ENCODE data around the gene ZNF23. TPM values are rescaled to one million over a fixed set of nuclear protein-coding genes. Genes with fewer than 3 reads are reported as not detected.

Gene ZNF23
- total RNA-seq, 6 experiments from 2014 or later, result 3.1 to 4.8 (median 3.9) TPM

DNA sequence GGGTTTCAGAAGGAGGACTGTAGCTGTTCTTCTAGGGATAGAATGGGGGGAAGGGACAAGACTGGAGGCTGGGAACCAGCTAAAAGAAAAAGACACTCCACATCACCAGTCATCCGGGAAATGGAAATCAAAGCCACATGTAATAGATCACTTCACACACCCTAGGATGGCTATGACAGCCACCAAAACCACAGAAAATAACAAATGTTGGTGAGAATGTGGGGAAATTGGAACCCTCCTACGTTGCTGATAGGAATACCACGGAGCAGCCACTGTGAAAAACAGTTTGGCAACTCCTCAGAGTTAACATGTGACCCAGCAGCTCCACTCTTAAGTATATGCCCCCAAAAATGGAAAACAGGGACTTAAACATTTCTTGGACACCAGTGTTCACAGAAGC is 22.5 kb downstream of the ZNF23 start:
- intact Hi-C loops (cut with DNase I), result no loop called here
- ATAC-seq (no peak), DNase-seq (no peak)
- H3K36me3 ChIP-seq, result no peaks in the 10 kb centered on the region
- WGBS (ENCODE audit: insufficient coverage, low coverage, low lambda C conversion rate, missing lambda C conversion rate), result 18% methylated on average over 3 of the region's 3 CpGs
- H3K4me1 ChIP-seq, result no peaks in the 10 kb centered on the region
- no peak overlapping the region for H3K4me3 ChIP-seq
- TF ChIP-seq POLR2A (IDR thresholded peaks at IDR 0.05) (no peak), CTCF (IDR thresholded peaks at IDR 0.05) (no peak)
- no peaks in the 10 kb centered on the region for H3K27me3 ChIP-seq
- no peaks in the 10 kb centered on the region for H3K9me3 ChIP-seq
- H3K27ac ChIP-seq, result no peak overlapping the region

- ATAC-seq (no peak), DNase-seq (no peak)
- no peak overlapping the region for H3K4me3 ChIP-seq
- no peaks in the 10 kb centered on the region for H3K4me1 ChIP-seq
- 60% methylated on average over 1 of the region's 7 CpGs for WGBS (ENCODE audit: insufficient coverage, low coverage, low lambda C conversion rate, missing lambda C conversion rate)
- H3K9me3 ChIP-seq, result no peaks in the 10 kb centered on the region
- intact Hi-C loops (cut with DNase I), result no loop called here
- H3K27ac ChIP-seq, result no peak overlapping the region
- no peaks in the 10 kb centered on the region for H3K36me3 ChIP-seq
- H3K27me3 ChIP-seq, result no peaks in the 10 kb centered on the region
- no peak for TF ChIP-seq CTCF (IDR thresholded peaks at IDR 0.05)
- no peak for TF ChIP-seq POLR2A (IDR thresholded peaks at IDR 0.05)
Observed at GRCh38 chr16:71436473-71436872, 25.6 kb downstream of the ZNF23 start.

DNA sequence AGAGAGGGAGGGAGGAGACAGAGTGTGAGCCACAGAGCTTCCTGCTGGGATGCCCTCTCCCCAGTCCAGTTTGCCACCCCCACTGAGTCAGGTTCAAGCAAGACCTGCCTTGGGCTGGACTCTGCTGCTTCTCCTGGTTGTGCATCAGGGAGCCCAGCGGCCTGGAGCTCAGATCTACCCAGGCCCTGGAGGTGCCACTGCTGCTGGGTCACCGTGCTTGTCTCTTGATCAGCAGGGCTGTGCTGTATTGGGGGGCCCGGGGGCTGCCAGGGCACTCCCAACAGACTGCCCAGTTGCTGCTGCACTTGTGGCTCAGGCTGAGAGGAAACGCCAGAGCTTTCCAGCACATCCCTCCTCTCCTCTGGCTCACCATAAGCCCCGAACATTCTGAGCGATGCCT is 29.1 kb downstream of the ZNF23 start:
- WGBS (ENCODE audit: insufficient coverage, low coverage, low lambda C conversion rate, missing lambda C conversion rate), result 67% methylated on average over 3 of the region's 6 CpGs

GRCh38 chr16:71431991-71432390 is 30.1 kb downstream of the ZNF23 start:
- Histone ChIP-seq H3K27ac (no peak overlapping the region), H3K27me3 (no peaks in the 10 kb centered on the region), H3K36me3 (no peaks in the 10 kb centered on the region), H3K4me1 (no peaks in the 10 kb centered on the region), H3K4me3 (no peak overlapping the region), H3K9me3 (no peaks in the 10 kb centered on the region)
- intact Hi-C loops (cut with DNase I), result no loop called here
- no CpG with 5 or more reads among the region's 9 CpGs for WGBS (ENCODE audit: insufficient coverage, low coverage, low lambda C conversion rate, missing lambda C conversion rate)
- ATAC-seq, result peak in 1 of 4 donors; percentile 18
- no peak for TF ChIP-seq POLR2A (IDR thresholded peaks at IDR 0.05)
- no peak for DNase-seq

More for the DNA sequence above, 29.1 kb downstream of the ZNF23 start:
- ATAC-seq (no peak), DNase-seq (no peak)
- intact Hi-C loops (cut with DNase I), result no loop called here
- Histone ChIP-seq H3K4me3 (no peak overlapping the region), H3K9me3 (no peaks in the 10 kb centered on the region), H3K4me1 (no peaks in the 10 kb centered on the region), H3K27ac (no peak overlapping the region), H3K27me3 (no peaks in the 10 kb centered on the region), H3K36me3 (no peaks in the 10 kb centered on the region)
- TF ChIP-seq POLR2A (IDR thresholded peaks at IDR 0.05), result no peak
- TF ChIP-seq CTCF (IDR thresholded peaks at IDR 0.05), result no peak

GRCh38 chr16:71431176-71431575 is 30.9 kb downstream of the ZNF23 start:
- Histone ChIP-seq H3K27ac (no peak overlapping the region), H3K4me3 (no peak overlapping the region), H3K36me3 (no peaks in the 10 kb centered on the region), H3K27me3 (no peaks in the 10 kb centered on the region), H3K9me3 (no peaks in the 10 kb centered on the region), H3K4me1 (no peaks in the 10 kb centered on the region)
- TF ChIP-seq CTCF (IDR thresholded peaks at IDR 0.05) (no peak), POLR2A (IDR thresholded peaks at IDR 0.05) (no peak)
- intact Hi-C loops (cut with DNase I), result no loop called here
- DNase-seq (no peak), ATAC-seq (no peak)
- WGBS (ENCODE audit: insufficient coverage, low coverage, low lambda C conversion rate, missing lambda C conversion rate), result 63% methylated on average over 2 of the region's 14 CpGs

Measured in right lobe of liver (tissue), 6 donors.